Measurements from ENCODE around the gene POMGNT1.

Gene POMGNT1

GRCh38 chr1:46157916-46158311 lies 40.3 kb downstream of the POMGNT1 start:
- no peak for DNase-seq

GRCh38 chr1:46153732-46154131 lies 44.5 kb downstream of the POMGNT1 start:
- DNase-seq: no peak

GRCh38 chr1:46153228-46153627 lies 45.0 kb downstream of the POMGNT1 start:
- DNase-seq: no peak

DNA sequence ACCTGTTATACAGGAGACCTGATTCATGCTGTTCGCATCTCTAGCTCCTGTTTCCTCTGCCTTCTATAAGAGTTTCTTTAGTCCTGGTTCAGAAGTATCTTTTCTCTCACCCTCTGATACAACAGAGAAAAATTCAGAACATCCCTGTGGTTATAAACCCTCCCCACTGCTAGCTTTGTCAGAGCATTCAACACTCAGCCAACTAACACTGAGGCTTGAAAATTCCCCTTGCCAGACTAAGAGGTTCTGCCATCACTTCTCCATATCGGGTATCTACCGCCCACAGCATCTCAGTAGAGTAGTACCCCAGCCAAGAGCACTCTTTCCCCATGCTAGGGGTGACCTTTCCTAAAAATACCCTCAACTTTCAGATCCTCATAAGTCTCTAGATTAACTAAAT lies 46.2 kb downstream of the POMGNT1 start:
- peak in 2 of 4 experiments; percentile 39 to 46 for DNase-seq

DNA sequence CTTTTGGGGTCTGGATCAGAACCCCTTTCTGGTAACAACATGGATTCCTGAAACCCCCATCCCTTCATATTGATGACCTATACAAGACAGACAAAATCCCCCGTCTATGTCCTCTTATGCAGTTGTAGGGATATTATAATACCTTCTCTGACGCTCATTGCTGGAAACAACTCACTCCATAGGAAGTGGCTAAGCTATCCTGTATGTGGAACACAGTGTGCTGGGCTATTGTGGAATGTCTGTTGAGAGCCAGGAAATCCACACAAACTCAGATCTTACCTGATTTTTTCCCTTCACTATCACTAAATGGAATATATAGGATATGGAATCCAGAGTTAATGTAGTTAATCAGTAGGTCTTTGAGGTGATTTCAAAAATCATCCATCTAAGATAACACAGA lies 48.1 kb downstream of the POMGNT1 start:
- DNase-seq: no peak

DNA sequence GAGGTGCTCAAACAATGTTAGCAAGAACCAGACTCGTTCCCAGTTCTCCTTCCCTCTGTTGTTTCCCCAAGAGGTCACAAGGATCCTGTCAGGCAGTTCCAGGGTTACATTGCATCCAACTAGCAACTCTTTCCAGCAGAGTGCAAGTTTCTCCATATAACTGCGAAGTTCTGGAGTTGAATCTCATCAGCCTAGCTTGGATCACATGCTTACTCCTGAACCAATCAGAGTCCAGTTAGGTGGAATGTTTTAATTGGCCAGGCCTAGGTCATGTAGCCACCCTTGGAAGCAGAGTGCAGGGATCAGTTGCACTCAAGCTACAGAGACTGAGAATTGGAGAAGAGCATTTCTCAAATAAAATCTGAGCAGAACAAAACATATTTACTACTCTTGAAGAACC lies 49.9 kb downstream of the POMGNT1 start:
- DNase-seq: no peak
